Activated CD4-positive, alpha-beta T cell treated with anti-CD3 and anti-CD28 coated beads for 24 hours (primary cell): ENCODE results near the gene SERPINI1.

Experiments used
- DNase-seq, 2 donors: peaks; one replicate each; pipeline ENCODE4 v3.0.0-alpha.2; 2020; ENCODE audit warnings: low read depth in 2 of 2

The SERPINI1 gene

GRCh38 chr3:167734498-167735232, 856 bp upstream of the SERPINI1 start, which contains the start of gene PDCD10:
PDCD10 (minus strand) TSS chr3:167734892; CDS start chr3:167720157, 14,735 bp downstream.
- DNase-seq: peak; percentile 89 to 90

- no peak for DNase-seq
Measured at GRCh38 chr3:167736264-167736787, 805 bp downstream of the SERPINI1 start.

GRCh38 chr3:167736997-167737396, 1.5 kb downstream of the SERPINI1 start:
- DNase-seq: no peak

GRCh38 chr3:167738037-167738436, 2.5 kb downstream of the SERPINI1 start:
- no peak for DNase-seq

- DNase-seq: no peak
Measured at GRCh38 chr3:167739190-167739810, 3.8 kb downstream of the SERPINI1 start.

- no peak for DNase-seq
Measured at GRCh38 chr3:167740961-167741587, 5.6 kb downstream of the SERPINI1 start.

- no peak for DNase-seq
Measured at GRCh38 chr3:167742338-167742737, 6.8 kb downstream of the SERPINI1 start.

GRCh38 chr3:167743799-167744198, 8.3 kb downstream of the SERPINI1 start:
- no peak for DNase-seq

GRCh38 chr3:167749209-167749608, 13.7 kb downstream of the SERPINI1 start:
- no peak for DNase-seq

GRCh38 chr3:167749728-167750127, 14.2 kb downstream of the SERPINI1 start:
- DNase-seq: no peak

GRCh38 chr3:167750272-167750971, 14.9 kb downstream of the SERPINI1 start:
- DNase-seq: no peak

- no peak for DNase-seq
Measured at GRCh38 chr3:167754049-167754448, 18.5 kb downstream of the SERPINI1 start.

- no peak for DNase-seq
Measured at GRCh38 chr3:167761302-167761701, 25.8 kb downstream of the SERPINI1 start.

GRCh38 chr3:167762296-167762695, 26.8 kb downstream of the SERPINI1 start:
- no peak for DNase-seq

GRCh38 chr3:167772992-167773391, 37.5 kb downstream of the SERPINI1 start:
- no peak for DNase-seq

- DNase-seq: no peak
Measured at GRCh38 chr3:167773584-167773983, 38.1 kb downstream of the SERPINI1 start.

- DNase-seq: no peak
Measured at GRCh38 chr3:167776066-167776685, 40.7 kb downstream of the SERPINI1 start.

GRCh38 chr3:167777356-167777755, 41.8 kb downstream of the SERPINI1 start:
- no peak for DNase-seq

- no peak for DNase-seq
Measured at GRCh38 chr3:167780214-167780883, 44.8 kb downstream of the SERPINI1 start.

GRCh38 chr3:167783781-167784180, 48.3 kb downstream of the SERPINI1 start:
- DNase-seq: no peak

GRCh38 chr3:167785790-167786189, 50.3 kb downstream of the SERPINI1 start:
- no peak for DNase-seq
